ENCODE measurements around the gene HOXB7.

Gene HOXB7

GRCh38 chr17:48608494-48608834, 2.4 kb downstream of the HOXB7 start:
- no peak for DNase-seq

GRCh38 chr17:48606892-48607614, 3.8 kb downstream of the HOXB7 start:
- no peak for DNase-seq

GRCh38 chr17:48605991-48606891, 4.6 kb downstream of the HOXB7 start:
- no peak for DNase-seq

DNA sequence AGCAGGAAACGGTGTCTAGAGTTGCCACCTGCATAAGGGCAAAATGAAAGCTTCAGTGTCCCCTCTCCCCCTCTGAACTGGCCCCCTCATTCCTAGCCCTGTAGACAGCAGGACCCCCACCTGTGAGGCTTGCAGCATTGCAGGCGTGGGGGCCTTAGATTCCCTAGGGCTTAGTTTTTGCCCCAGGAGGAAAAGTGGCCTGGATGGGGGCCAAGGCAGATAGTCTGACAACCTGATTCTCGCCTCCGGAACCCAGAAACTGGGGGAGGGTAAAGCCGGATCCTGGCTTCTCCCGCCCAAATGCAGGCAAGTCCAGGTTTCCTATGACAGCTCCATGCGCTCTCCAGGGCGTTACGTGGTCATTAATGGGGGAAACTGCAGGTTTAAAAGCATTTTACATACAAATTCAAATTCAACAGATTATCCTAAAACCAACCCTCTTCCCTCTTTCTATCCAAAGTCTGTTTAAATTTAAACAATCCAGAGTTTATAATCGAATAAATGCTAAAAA, 5.4 kb downstream of the HOXB7 start:
- no peak for DNase-seq

- no peak for DNase-seq
These were observed 6.0 kb downstream of the HOXB7 start, which contains the start of gene HOXB6 for GRCh38 chr17:48604770-48605329. HOXB6 (minus strand) TSS chr17:48604986; CDS start chr17:48598150, 6,836 bp downstream.

- no peak for DNase-seq
These were observed 6.7 kb downstream of the HOXB7 start for GRCh38 chr17:48603959-48604769.

DNA sequence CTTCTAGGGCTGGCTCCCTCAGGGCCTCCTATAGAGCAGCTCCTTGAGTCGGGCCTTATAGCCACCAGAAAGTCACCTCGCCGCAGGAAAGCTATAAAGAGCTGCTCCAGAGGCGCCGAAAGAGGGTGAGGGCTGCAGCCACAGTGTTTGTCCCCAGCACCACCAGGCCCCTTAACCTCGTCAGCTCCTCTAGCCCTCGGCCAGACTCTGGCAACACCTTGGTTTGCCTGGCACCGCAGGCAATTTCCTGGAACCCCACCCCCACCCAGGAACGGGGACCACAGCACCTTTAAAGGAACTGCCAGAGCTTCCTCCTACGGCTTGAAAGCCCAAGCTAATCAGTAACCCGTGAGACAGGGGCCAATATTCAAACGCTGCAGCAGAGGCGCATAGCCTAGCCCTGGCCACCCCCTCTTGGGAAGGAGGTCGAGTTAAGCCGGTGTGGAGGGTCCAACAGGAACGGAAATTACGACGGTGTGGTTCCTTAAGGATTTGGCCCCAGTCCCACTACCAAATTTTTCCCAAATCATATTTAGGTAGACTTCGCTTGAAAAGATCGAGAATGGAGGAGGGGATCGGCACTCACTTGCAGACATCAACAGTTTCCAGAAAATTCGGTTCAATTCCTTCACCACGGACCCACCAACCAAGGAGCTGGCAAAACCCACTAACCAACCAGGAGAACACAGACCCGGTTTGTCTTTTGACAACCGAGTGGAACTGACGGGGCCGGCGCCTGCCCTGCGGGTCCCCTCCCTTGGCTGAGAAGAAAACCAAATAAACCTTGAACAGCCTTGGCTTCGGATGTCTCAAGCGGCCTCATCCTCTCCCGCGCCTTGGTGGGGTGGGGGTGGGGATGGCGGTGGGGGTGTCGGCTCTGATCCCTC, 9.0 kb downstream of the HOXB7 start:
- DNase-seq, result no peak

DNA sequence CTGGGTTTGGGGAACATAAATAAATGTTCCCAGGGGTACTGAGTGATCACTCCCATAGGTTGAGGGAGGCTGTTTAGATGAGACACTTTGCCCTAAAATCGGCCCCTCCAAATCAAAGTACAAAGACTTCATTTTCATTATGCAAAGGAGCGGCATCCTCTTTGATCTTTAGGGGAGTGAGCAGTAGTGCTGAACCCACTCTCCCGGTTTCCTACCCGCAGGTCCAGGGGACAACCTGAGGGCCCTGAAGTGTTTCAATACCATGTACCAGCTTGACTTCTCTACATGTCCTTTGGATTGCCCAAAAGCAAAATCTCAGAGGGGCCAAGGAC, 9.6 kb downstream of the HOXB7 start:
- no peak for DNase-seq

- DNase-seq, result no peak
These were observed 10.3 kb downstream of the HOXB7 start for GRCh38 chr17:48600244-48601098.

DNA sequence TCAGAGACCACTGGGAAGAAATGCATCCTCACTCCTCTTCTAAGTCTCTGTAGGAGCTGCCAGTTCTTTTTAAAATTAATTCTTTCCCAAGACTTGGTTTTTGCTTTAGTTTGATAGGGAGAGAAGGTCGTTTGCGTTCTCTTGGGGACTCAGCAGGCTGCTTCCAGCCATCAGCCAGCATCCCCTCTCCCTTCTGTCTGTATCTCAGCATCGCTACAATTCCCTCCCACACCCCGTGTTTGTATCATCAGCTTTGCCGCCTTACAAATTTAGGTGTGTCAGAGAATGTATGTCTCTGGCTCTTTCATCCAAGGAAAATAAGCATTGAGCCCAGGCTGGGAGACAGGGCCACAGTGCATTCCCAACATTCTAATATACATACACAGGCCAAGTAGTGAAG, 11.5 kb downstream of the HOXB7 start:
- DNase-seq, result no peak

DNA sequence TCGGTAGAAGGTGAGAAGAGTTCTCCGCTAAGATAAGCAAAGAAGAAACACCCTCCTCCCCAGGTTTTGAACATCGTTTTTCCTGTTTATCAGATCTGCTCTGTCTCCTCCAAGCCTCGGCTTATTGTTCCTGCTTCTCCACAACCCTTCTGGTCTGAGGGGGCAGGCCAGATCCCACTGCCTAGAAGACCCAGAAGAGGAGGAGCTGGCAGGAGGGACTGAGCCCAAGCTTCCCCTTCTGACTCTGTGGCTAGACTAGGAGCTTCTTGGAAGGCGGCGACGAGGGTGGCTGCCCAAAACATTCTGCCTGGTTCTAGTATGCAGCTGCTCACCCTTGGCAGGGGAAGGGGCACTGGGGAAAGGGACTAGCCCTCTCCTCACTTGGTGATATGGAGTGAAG, 12.1 kb downstream of the HOXB7 start:
- no peak for DNase-seq

- no peak for DNase-seq
These were observed 12.8 kb downstream of the HOXB7 start for GRCh38 chr17:48597778-48598631.

DNA sequence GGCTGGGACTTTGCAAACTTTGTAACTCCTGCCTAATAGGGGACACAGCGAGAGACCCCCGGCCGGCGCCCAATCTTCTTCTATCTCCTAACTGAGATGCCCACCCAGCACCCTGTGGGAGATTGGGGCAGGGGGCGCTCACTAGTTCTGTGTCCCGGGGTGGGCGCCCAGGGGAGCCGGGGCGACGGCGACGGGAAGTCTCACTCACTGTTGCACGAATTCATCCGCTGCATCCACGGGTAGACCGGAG, 13.4 kb downstream of the HOXB7 start:
- DNase-seq, result no peak

- no peak for DNase-seq
These were observed 13.9 kb downstream of the HOXB7 start for GRCh38 chr17:48596735-48597527.

DNA sequence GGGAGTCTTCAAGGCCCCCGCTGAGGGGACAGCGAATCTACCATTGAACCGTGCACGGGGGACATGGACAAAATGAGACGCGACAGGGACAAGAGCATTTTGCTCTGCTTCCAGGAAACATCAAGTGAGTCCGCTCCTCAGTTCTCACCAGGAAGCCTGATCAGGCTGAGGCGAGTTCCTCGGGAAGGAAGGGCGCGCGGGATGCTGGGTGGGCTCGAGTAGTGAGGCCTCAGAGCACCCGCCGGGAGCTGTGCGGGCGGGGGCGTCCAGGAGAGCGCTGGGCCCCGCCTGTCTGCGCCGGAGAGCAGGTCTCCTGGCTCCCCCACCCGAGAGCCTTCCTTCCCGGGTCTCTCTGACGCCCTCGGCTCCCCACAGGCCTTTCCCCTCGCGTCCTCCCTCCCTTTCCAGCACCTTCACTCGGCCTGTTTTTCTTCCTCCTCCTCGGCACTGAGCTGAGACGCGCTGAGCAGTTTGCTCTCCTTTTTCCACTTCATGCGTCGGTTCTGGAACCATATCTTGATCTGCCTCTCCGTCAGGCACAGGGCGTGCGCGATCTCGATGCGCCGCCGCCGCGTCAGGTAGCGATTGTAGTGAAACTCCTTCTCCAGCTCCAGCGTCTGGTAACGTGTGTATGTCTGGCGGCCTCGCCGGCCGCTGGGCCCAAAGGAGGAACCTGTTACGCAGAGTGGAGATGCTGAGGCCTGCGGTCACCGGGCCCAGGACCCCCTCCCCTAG, 14.7 kb downstream of the HOXB7 start:
- DNase-seq, result no peak

DNA sequence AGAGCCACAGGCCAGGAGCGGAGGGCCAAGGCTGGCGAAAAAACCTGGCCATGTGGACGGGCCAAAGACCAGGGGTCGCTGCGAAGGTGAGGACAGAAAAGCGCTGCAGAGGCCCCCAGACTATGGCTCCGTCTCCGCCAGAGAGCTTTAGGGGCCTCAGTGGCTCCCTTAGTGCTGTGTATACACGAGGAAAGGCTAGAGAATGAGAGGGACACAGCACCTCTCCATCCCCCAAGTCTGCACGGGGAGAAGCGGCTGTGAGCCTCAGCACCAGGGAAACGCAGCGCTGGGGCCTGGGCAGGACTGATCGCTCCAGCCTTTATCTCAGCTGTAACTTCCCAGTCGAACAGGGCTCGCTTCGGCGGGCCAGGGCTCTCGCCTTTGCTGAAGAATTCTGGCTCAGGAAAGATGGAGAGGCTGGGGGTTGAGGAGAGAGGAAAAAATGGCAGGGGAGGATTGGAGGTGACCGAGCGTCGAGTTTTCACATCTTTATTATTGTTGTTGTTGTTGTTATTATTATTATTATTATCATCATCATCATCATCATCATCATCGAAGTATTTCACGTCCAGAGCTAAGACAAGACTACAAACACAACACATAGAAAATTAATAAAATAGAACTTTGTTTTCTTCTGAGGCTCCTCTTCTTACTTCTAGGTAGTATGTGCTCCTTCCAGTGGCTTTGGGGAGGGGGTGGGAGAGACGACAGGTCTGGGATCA, 15.4 kb downstream of the HOXB7 start:
- DNase-seq, result no peak

DNA sequence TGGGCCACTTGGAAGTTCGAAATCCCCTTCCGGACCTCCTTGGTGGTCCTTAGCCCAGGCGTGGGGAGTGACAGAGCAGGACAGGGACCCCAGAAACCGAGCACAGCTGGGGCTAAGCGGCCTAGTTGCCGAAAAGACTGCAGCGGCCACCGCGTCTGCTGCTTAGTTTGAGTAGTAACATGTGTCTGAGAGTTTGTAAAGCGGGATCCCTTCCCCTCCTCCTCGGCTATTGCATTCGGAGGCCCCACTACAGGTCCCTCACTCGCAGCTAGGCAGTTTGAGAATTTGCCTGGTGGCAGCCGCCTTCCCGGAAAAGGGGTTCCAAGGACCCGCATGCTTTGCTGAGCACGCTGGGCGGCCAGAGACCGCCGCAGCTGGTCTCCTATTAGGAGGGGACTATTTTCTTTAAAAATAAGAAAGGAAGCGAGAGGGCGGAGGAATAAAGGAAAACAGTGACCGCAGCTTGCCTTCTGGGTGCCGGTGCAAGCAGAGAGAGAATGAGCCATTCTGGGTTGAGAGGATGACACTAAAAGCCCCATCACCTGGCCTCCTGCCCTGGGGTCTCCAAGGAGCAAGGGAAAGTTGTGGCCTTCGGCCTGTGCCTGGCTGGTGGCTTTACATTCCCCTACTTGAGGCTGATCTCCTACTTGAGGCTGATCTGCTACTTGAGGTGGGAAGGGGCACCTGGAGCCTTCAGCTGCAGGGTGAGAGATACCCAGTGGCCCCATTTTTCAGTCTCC, 16.1 kb downstream of the HOXB7 start:
- no peak for DNase-seq
